Sigmoid colon (tissue), 7 donors: ENCODE measurements around the gene TATDN2. TPM values are rescaled to one million over a fixed set of nuclear protein-coding genes. Genes with fewer than 3 reads are reported as not detected.

ENCODE experiments used
- DNase-seq: peaks from one replicate; pipeline ENCODE4 v3.0.0-alpha.2; 2019
- H3K27ac ChIP-seq, 4 donors: fragments of 200-600 bp; sonication (generic); one replicate each; pipeline ENCODE4 v1.5.1; 2016 to 2019; ENCODE audit warnings: mild to moderate bottlenecking in 1 of 4
- H3K27me3 ChIP-seq, 3 donors: fragments of 200-600 bp; sonication (generic); one replicate each; pipeline ENCODE4 v1.5.1; 2019; ENCODE audit warnings: mild to moderate bottlenecking in 1 of 3
- H3K36me3 ChIP-seq, 4 donors: fragments of 200-600 bp; sonication (generic); one replicate each; pipeline ENCODE4 v1.5.1; 2016 to 2019
- H3K4me1 ChIP-seq, 4 donors: fragments of 200-600 bp; sonication (generic); one replicate each; pipeline ENCODE4 v1.5.1; 2017 to 2019
- H3K4me3 ChIP-seq, 4 donors: fragments of 200-600 bp; sonication (generic); one replicate each; pipeline ENCODE4 v1.5.1; 2017 to 2019; ENCODE audit warnings: mild to moderate bottlenecking in 2 of 4, moderate library complexity in 1 of 4
- H3K9me3 ChIP-seq, 4 donors: fragments of 200-600 bp in 3 of 4; sonication (generic) in 3 of 4; one replicate each; pipeline versions ENCODE4 v1.5.1 to v1.6.1; 2013 to 2019
- CTCF ChIP-seq, 4 experiments: fragments of 450-650 bp in 3 of 4; fragments of 200-600 bp in 1 of 4; IDR thresholded peaks; one replicate each; pipeline ENCODE4 v1.5.1; 2016 to 2019; ENCODE audit warnings: antibody characterized with exemption in 4 of 4, mild to moderate bottlenecking in 3 of 4, moderate library complexity in 2 of 4
- EP300 ChIP-seq, 4 donors: sonication (generic); formaldehyde crosslinking; IDR thresholded peaks; one replicate each; pipeline ENCODE4 v1.6.1; 2017; ENCODE audit warnings: antibody characterized with exemption in 4 of 4
- POLR2A ChIP-seq, 2 donors: fragments of 450-650 bp; IDR thresholded peaks; one replicate each; pipeline ENCODE4 v1.6.1; 2016; ENCODE audit warnings: antibody characterized with exemption in 2 of 2, mild to moderate bottlenecking in 2 of 2, moderate library complexity in 2 of 2
- POLR2AphosphoS5 ChIP-seq, 4 donors: sonication (generic); formaldehyde crosslinking; IDR thresholded peaks; one replicate each; pipeline ENCODE4 v1.6.1; 2017; ENCODE audit warnings: antibody characterized with exemption in 4 of 4
- WGBS, 2 donors: extraction: QIAGEN DNeasy Blood & Tissue Kit; methylation state at CpG; one replicate each; pipeline ENCODE4 v1.1.7; 2013; 5-methylcytosine and 5-hydroxymethylcytosine counted together
- intact Hi-C: fragments of 100-400 bp; cut with DNase I; formaldehyde crosslinking; loops from one replicate; pipeline ENCODE4 v1.15.1; 2023
- polyA plus RNA-seq, 3 donors: library from polyadenylated mRNA; stranded (reverse); fragments of 200-250 nt; gene quantifications; one replicate each; pipeline ENCODE4 v1.2.3, GENCODE V29; 2013
- total RNA-seq, 4 donors: library from RNA; depleted of rRNA; stranded (reverse); fragments of >200 nt; gene quantifications; one replicate each; pipeline ENCODE4 v1.1.0, GENCODE V29; 2016
- donor health status: healthy with polysubstance abuse.
- donor health status: Bipolar disorder and iron deficiency.
- donor health status: healthy.

Gene TATDN2
- total and polyA plus RNA-seq, 7 donors, result 11.2 to 25.7 (median 13.4) TPM

GRCh38 chr3:10317961-10318350 lies 69.7 kb downstream of the TATDN2 start:
- H3K27me3 ChIP-seq, result no peaks in the 10 kb centered on the region
- DNase-seq, result no peak
- TF ChIP-seq CTCF (IDR thresholded peaks at IDR 0.05) (no peak), POLR2A (IDR thresholded peaks at IDR 0.05) (no peak), POLR2AphosphoS5 (IDR thresholded peaks at IDR 0.05) (no peak), EP300 (IDR thresholded peaks at IDR 0.05) (no peak)
- H3K27ac ChIP-seq, result no peak overlapping the region
- intact Hi-C loops, result no loop called here
- H3K9me3 ChIP-seq, result no peaks in the 10 kb centered on the region
- no peak overlapping the region for H3K4me3 ChIP-seq
- H3K36me3 ChIP-seq, result peaks cover 9 to 58% (median 32%) of the 10 kb centered on the region in 4 donors
- WGBS, 2 donors, result 97% methylated on average over 3 of the region's 3 CpGs
- peaks cover 0 to 26% (median 21%) of the 10 kb centered on the region in 4 donors for H3K4me1 ChIP-seq

DNA sequence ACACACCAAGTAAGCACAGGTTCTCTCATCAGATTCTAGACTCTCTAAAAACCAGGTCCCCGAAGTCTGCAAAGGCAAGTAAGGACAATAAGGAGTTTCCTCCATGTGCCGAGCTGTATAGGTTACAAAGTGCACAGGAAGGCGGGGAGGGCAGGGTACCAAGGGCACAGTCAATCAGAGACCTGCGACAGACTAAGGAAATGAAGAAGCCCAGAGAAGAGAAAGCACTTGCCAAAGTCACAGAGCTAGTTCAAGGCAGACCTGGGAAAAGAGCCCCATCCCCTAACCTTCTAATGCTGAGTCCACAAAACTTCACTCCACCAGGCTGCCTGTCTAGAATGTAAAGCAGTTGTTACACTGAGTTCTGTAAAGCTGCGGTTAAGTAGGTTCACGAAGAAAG lies 71.0 kb downstream of the TATDN2 start:
- no peak overlapping the region for H3K27ac ChIP-seq
- H3K36me3 ChIP-seq, result peaks cover 9 to 45% (median 27%) of the 10 kb centered on the region in 4 donors
- peaks cover 0 to 26% (median 21%) of the 10 kb centered on the region in 4 donors for H3K4me1 ChIP-seq
- H3K9me3 ChIP-seq, result no peaks in the 10 kb centered on the region
- H3K27me3 ChIP-seq, result no peaks in the 10 kb centered on the region
- WGBS, 2 donors, result 41 to 69% methylated on average over 6 of the region's 6 CpGs
- TF ChIP-seq POLR2A (IDR thresholded peaks at IDR 0.05), result no peak
- no peak for TF ChIP-seq POLR2AphosphoS5 (IDR thresholded peaks at IDR 0.05)
- TF ChIP-seq CTCF (IDR thresholded peaks at IDR 0.05), result no peak
- no peak for TF ChIP-seq EP300 (IDR thresholded peaks at IDR 0.05)
- intact Hi-C loops, result no loop called here
- peak overlapping the region in 1 of 4 donors; percentile 85 for H3K4me3 ChIP-seq
- no peak for DNase-seq

- DNase-seq, result no peak
- peaks cover 0 to 26% (median 21%) of the 10 kb centered on the region in 4 donors for H3K4me1 ChIP-seq
- no peaks in the 10 kb centered on the region for H3K9me3 ChIP-seq
- TF ChIP-seq POLR2A (IDR thresholded peaks at IDR 0.05), result no peak
- no peak for TF ChIP-seq CTCF (IDR thresholded peaks at IDR 0.05)
- TF ChIP-seq EP300 (IDR thresholded peaks at IDR 0.05), result no peak
- no peak for TF ChIP-seq POLR2AphosphoS5 (IDR thresholded peaks at IDR 0.05)
- 17 to 20% methylated on average over 3 of the region's 3 CpGs for WGBS, 2 donors
- H3K27me3 ChIP-seq, result no peaks in the 10 kb centered on the region
- H3K4me3 ChIP-seq, result peak overlapping the region; percentile 85 to 92 (median 89)
- intact Hi-C loops, result loop anchor here (5.0 kb wide), 1 partner anchor 73 kb away; the partner anchor contains the start of gene TATDN2
- peak overlapping the region in 2 of 4 donors; percentile 85 to 86 for H3K27ac ChIP-seq
- peaks cover 7 to 39% (median 24%) of the 10 kb centered on the region in 4 donors for H3K36me3 ChIP-seq
These were observed 71.5 kb downstream of the TATDN2 start for GRCh38 chr3:10319804-10320203.

GRCh38 chr3:10320320-10320677 lies 72.0 kb downstream of the TATDN2 start:
- no peaks in the 10 kb centered on the region for H3K27me3 ChIP-seq
- H3K27ac ChIP-seq, result peak overlapping the region; percentile 75 to 86 (median 84)
- peak overlapping the region; percentile 85 to 92 (median 89) for H3K4me3 ChIP-seq
- no peak for DNase-seq
- intact Hi-C loops, result loop anchor here (5.0 kb wide), 1 partner anchor 73 kb away; the partner anchor contains the start of gene TATDN2
- 0% methylated on average over 9 of the region's 9 CpGs for WGBS, 2 donors
- no peaks in the 10 kb centered on the region for H3K9me3 ChIP-seq
- TF ChIP-seq POLR2AphosphoS5 (IDR thresholded peaks at IDR 0.05) (no peak), EP300 (IDR thresholded peaks at IDR 0.05) (no peak), CTCF (IDR thresholded peaks at IDR 0.05) (no peak), POLR2A (IDR thresholded peaks at IDR 0.05) (no peak)
- peaks cover 2 to 34% (median 19%) of the 10 kb centered on the region in 4 donors for H3K36me3 ChIP-seq
- H3K4me1 ChIP-seq, result peaks cover 0 to 26% (median 21%) of the 10 kb centered on the region in 4 donors
